Endothelial cell of umbilical vein (primary cell): ENCODE measurements around the gene GALNT1. TPM values are rescaled to one million over a fixed set of nuclear protein-coding genes. Genes with fewer than 3 reads are reported as not detected.

ENCODE experiments used
- BruUV-seq: library from RNA; stranded (reverse); fragments of 400-500 nt; replicated peaks from 2 replicates; lab custom pipeline; 2021; lab: Mats Ljungman, UMichigan
- CTCF ChIA-PET: fragments of 300-600, 350-600 bp; sonication (Branson Sonifier 250); formaldehyde crosslinking; loops from one replicate; lab custom pipeline; 2021; ENCODE audit warnings: antibody characterized with exemption, inconsistent platforms; lab: Charles Lee
- POLR2A ChIA-PET: fragments of 300-600, 350-600 bp; sonication (Branson Sonifier 250); formaldehyde crosslinking; loops from one replicate; lab custom pipeline; 2021; ENCODE audit warnings: antibody characterized with exemption, inconsistent platforms; lab: Charles Lee
- DNase-seq: peaks from one replicate; pipeline ENCODE4 v3.0.0-alpha.2; 2011; ENCODE audit warnings: low read depth, low spot score
- FAIRE-seq: peaks from 2 replicates; lab custom pipeline; 2011; peaks lifted over from hg19 to GRCh38; lab: Jason Lieb, UNC
- H2AFZ ChIP-seq: 2 replicates; pipeline ENCODE4 v1.6.0; 2012; ENCODE audit warnings: low read depth, low read length, control low read depth, inconsistent platforms
- H3K27ac ChIP-seq: 2 replicates; pipeline ENCODE4 v1.5.1; 2011; ENCODE audit warnings: low read depth, mild to moderate bottlenecking, control low read depth, low read length, moderate library complexity; ENCODE audit not compliant: insufficient read depth
- H3K27me3 ChIP-seq, 2 experiments: 2 replicates each; pipeline versions ENCODE4 v1.6.0 to v1.6.1; 2011; ENCODE audit warnings: low read length in 2 of 2, mixed read lengths in 1 of 2; ENCODE audit not compliant: control insufficient read depth in 2 of 2, insufficient read depth in 2 of 2
- H3K36me3 ChIP-seq, 2 experiments: 2 replicates in 1 of 2; 3 replicates in 1 of 2; pipeline ENCODE4 v1.5.1; 2011; ENCODE audit warnings: low read length in 2 of 2, mild to moderate bottlenecking in 1 of 2, moderate library complexity in 1 of 2; ENCODE audit not compliant: control insufficient read depth in 2 of 2, insufficient read depth in 2 of 2; ENCODE audit errors: extremely low read depth in 1 of 2
- H3K4me1 ChIP-seq: 3 replicates; pipeline ENCODE4 v1.5.1; 2011; ENCODE audit warnings: mild to moderate bottlenecking, low read length; ENCODE audit not compliant: control insufficient read depth, insufficient read depth; ENCODE audit errors: extremely low read depth
- H3K4me2 ChIP-seq: 2 replicates; pipeline ENCODE4 v1.6.1; 2011; ENCODE audit warnings: low read length, control low read depth, mixed read lengths; ENCODE audit not compliant: insufficient read depth
- H3K4me3 ChIP-seq, 3 experiments: fragments of 200-600 bp in 1 of 3; sonication (generic), shearing (Covaris generic) in 1 of 3; replicated peaks in 1 of 3; 2 replicates each; pipeline ENCODE4 v1.5.1; 2011 to 2016; ENCODE audit warnings: control low read depth in 3 of 3, low read length in 3 of 3, mild to moderate bottlenecking in 2 of 3, inconsistent platforms in 1 of 3, low read depth in 1 of 3, moderate library complexity in 1 of 3; ENCODE audit not compliant: insufficient read depth in 1 of 3
- H3K79me2 ChIP-seq: 2 replicates; pipeline ENCODE4 v1.6.0; 2012; ENCODE audit warnings: low read length, inconsistent platforms; ENCODE audit not compliant: control insufficient read depth, insufficient read depth
- H3K9ac ChIP-seq: replicated peaks from 2 replicates; pipeline ENCODE3; 2011; ENCODE audit warnings: low read length, control low read depth; ENCODE audit not compliant: insufficient read depth; ENCODE audit errors: extremely low read depth
- H3K9me1 ChIP-seq: replicated peaks from 3 replicates; pipeline ENCODE4 v1.6.0; 2011; ENCODE audit warnings: mild to moderate bottlenecking, low read length; ENCODE audit not compliant: control insufficient read depth, insufficient read depth; ENCODE audit errors: extremely low read depth
- H3K9me3 ChIP-seq: replicated peaks from 2 replicates; pipeline ENCODE4 v1.5.1; 2012; ENCODE audit warnings: low read length, inconsistent platforms; ENCODE audit not compliant: control insufficient read depth, insufficient read depth
- H4K20me1 ChIP-seq: replicated peaks from 2 replicates; pipeline ENCODE3; 2011; ENCODE audit warnings: mild to moderate bottlenecking, low read length; ENCODE audit not compliant: control insufficient read depth, insufficient read depth; ENCODE audit errors: extremely low read depth
- CTCF ChIP-seq, 2 donors: IDR thresholded peaks; 1 replicate in 1 of 2; 2 replicates in 1 of 2; pipeline ENCODE4 v1.5.1; 2011; ENCODE audit warnings: low read length in 2 of 2, mild to moderate bottlenecking in 2 of 2, moderate library complexity in 2 of 2, control low read depth in 1 of 2, inconsistent platforms in 1 of 2, low read depth in 1 of 2; ENCODE audit not compliant: insufficient read depth in 1 of 2; ENCODE audit errors: extremely low read depth in 1 of 2
- EZH2 ChIP-seq: IDR thresholded peaks from 2 replicates; pipeline ENCODE4 v1.6.1; 2012; ENCODE audit warnings: borderline replicate concordance, low read depth, mild to moderate bottlenecking, moderate library complexity, low read length, inconsistent platforms; ENCODE audit not compliant: severe bottlenecking
- FOS ChIP-seq: IDR thresholded peaks from 2 replicates; pipeline ENCODE4 v1.6.1; 2011; ENCODE audit warnings: mild to moderate bottlenecking, low read length, moderate library complexity, borderline replicate concordance; ENCODE audit not compliant: insufficient read depth
- JUN ChIP-seq: IDR thresholded peaks from 2 replicates; pipeline ENCODE4 v1.6.1; 2011; ENCODE audit warnings: borderline replicate concordance, low read depth; ENCODE audit not compliant: insufficient read length, insufficient read depth
- MAX ChIP-seq: IDR thresholded peaks from 2 replicates; pipeline ENCODE4 v1.6.1; 2011; ENCODE audit not compliant: insufficient read depth, insufficient read length
- MYC ChIP-seq: IDR thresholded peaks from one replicate; pipeline ENCODE4 v1.6.1; 2011; ENCODE audit warnings: mild to moderate bottlenecking, low read depth, low read length
- POLR2AphosphoS5 ChIP-seq: IDR thresholded peaks from 2 replicates; pipeline ENCODE4 v1.6.1; 2012; ENCODE audit warnings: low read depth, mild to moderate bottlenecking, control low read depth, low read length, moderate library complexity; ENCODE audit not compliant: insufficient read depth
- dilution Hi-C: fragments of 300-500 bp; cut with MboI; formaldehyde crosslinking; loops from one replicate; pipeline ENCODE4 v1.15.0; 2019; ENCODE audit warnings: low sequenced_read_pairs; ENCODE audit not compliant: extremely low pct_ligation_motif_present
- intact Hi-C: fragments of 100-400 bp; cut with micrococcal nuclease; formaldehyde crosslinking; loops from one replicate; pipeline ENCODE4 v1.10.0; 2022
- polyA plus RNA-seq, 4 experiments: library from polyadenylated mRNA; depleted of rRNA in 3 of 4; stranded (reverse) in 3 of 4; unstranded in 1 of 4; fragments of >200 nt; gene quantifications; 2 replicates each; pipeline versions ENCODE4 v1.2.1 to v1.2.3, GENCODE V29; 2011 to 2012; ENCODE audit warnings: missing spikeins in 1 of 4
- total RNA-seq: library from RNA; stranded (reverse); gene quantifications from 2 replicates; pipeline ENCODE4 v1.2.3, GENCODE V29; 2021

GALNT1 gene
- total and polyA plus RNA-seq, 2 donors (not counting 3 experiments of a cell fraction or from before 2014, with no cell fraction given): 89.9 to 360 TPM

GRCh38 chr18:35661483-35662146 is 80.1 kb downstream of the GALNT1 start:
- Histone ChIP-seq H3K27me3 (no peaks in the 10 kb centered on the region), H3K4me1 (peaks cover 15% of the 10 kb centered on the region), H3K27ac (no peak overlapping the region), H3K36me3 (peaks cover 5 to 9% of the 10 kb centered on the region in 2 experiments), H3K4me2 (no peak overlapping the region), H3K79me2 (peaks cover 48% of the 10 kb centered on the region), H3K4me3 (no peak overlapping the region), H4K20me1 (no peaks in the 10 kb centered on the region), H3K9me3 (no peaks in the 10 kb centered on the region), H3K9ac (no peak overlapping the region), H2AFZ (no peak overlapping the region), H3K9me1 (no peaks in the 10 kb centered on the region)
- DNase-seq: peak; percentile 47
- ChIA-PET POLR2A (no interaction called here), CTCF (interaction anchor here (0.9 to 2.2 kb wide), 5 partner anchors 10 to 289 kb away, joined by 3 to 9 read pairs (median 3); no protein-coding TSS in a partner anchor)
- intact Hi-C loops: loop anchor here (1.0 to 5.0 kb wide), 5 partner anchors 25 to 289 kb away; no protein-coding TSS in a partner anchor
- dilution Hi-C loops: no loop called here
- TF ChIP-seq JUN: no peak
- TF ChIP-seq POLR2AphosphoS5: no peak
- no peak for TF ChIP-seq MYC
- TF ChIP-seq CTCF (IDR thresholded peaks at IDR 0.05; ENCODE audit: extremely low read depth in 1 of 2, insufficient read depth in 1 of 2, low read depth in 1 of 2, low read length in 2 of 2): no peak
- TF ChIP-seq EZH2: no peak
- no peak for TF ChIP-seq FOS
- no peak for TF ChIP-seq MAX
- BruUV-seq: no TSS peak
- FAIRE-seq: no peak
